Smooth muscle cell (in vitro differentiated cells): ENCODE results near the gene SURF1. TPM values are rescaled to one million over a fixed set of nuclear protein-coding genes. Genes with fewer than 3 reads are reported as not detected.
A peak's percentile ranks its signal among the peaks of the same experiment; 100 is the strongest.

ENCODE experiments used
- DNase-seq: peaks from one replicate; lab custom pipeline; 2025; ENCODE audit not compliant: unreplicated experiment; lab: John Stamatoyannopoulos, UW
- H2AFZ ChIP-seq: fragments of 200-600 bp; sonication (generic); 2 replicates; pipeline ENCODE4 v1.6.0; 2016; ENCODE audit warnings: antibody characterized with exemption, low read depth, mild to moderate bottlenecking
- H3F3A ChIP-seq: fragments of 200-600 bp; sonication (generic); 2 replicates; pipeline ENCODE4 v1.6.0; 2017; ENCODE audit warnings: antibody characterized with exemption, low read depth
- H3K27ac ChIP-seq: fragments of 200-600 bp; sonication (generic); 2 replicates; pipeline ENCODE4 v1.5.1; 2016; ENCODE audit warnings: low read depth, mild to moderate bottlenecking
- H3K27me3 ChIP-seq: fragments of 200-600 bp; sonication (generic); 2 replicates; pipeline ENCODE4 v1.6.1; 2016; ENCODE audit warnings: low read depth, mild to moderate bottlenecking
- H3K36me3 ChIP-seq: fragments of 200-600 bp; sonication (generic); 2 replicates; pipeline ENCODE4 v1.5.1; 2016; ENCODE audit warnings: low read depth
- H3K4me1 ChIP-seq: fragments of 200-600 bp; sonication (generic); 2 replicates; pipeline ENCODE4 v1.5.1; 2016; ENCODE audit warnings: low read depth
- H3K4me2 ChIP-seq: fragments of 200-600 bp; sonication (generic); 2 replicates; pipeline ENCODE4 v1.6.0; 2016; ENCODE audit warnings: mild to moderate bottlenecking
- H3K4me3 ChIP-seq: fragments of 200-600 bp; sonication (generic); 2 replicates; pipeline ENCODE4 v1.5.1; 2016; ENCODE audit warnings: mild to moderate bottlenecking
- H3K79me2 ChIP-seq: fragments of 200-600 bp; sonication (generic); 2 replicates; pipeline ENCODE4 v1.6.0; 2016; ENCODE audit warnings: low read depth, mild to moderate bottlenecking
- H3K9ac ChIP-seq: fragments of 200-600 bp; sonication (generic); 2 replicates; pipeline ENCODE4 v1.6.0; 2016; ENCODE audit warnings: low read depth
- H3K9me3 ChIP-seq: fragments of 200-600 bp; sonication (generic); replicated peaks from 2 replicates; pipeline ENCODE4 v1.5.1; 2016; ENCODE audit warnings: low read depth
- H4K20me1 ChIP-seq: fragments of 200-600 bp; sonication (generic); 2 replicates; pipeline ENCODE4 v1.6.0; 2016; ENCODE audit warnings: low read depth
- CTCF ChIP-seq: fragments of 200-600 bp; sonication (generic); IDR thresholded peaks from 2 replicates; pipeline ENCODE4 v1.5.1; 2017; ENCODE audit warnings: borderline replicate concordance, mild to moderate bottlenecking, antibody characterized with exemption; ENCODE audit not compliant: insufficient read depth, poor library complexity, severe bottlenecking
- WGBS: methylation state at CpG from one replicate; pipeline ENCODE4 v1.1.7; 2016; ENCODE audit warnings: low lambda C conversion rate; 5-methylcytosine and 5-hydroxymethylcytosine counted together
- polyA plus RNA-seq: library from polyadenylated mRNA; unstranded; fragments of >200 nt; fragmentation: Nextera tagmentation; extraction: Ambion mirVana; gene quantifications from 2 replicates; pipeline ENCODE4 v1.2.1, GENCODE V29; 2016
- total RNA-seq: library from RNA; depleted of rRNA; stranded (reverse); fragments of >200 nt; gene quantifications from 2 replicates; pipeline ENCODE4 v1.2.3, GENCODE V29; 2014

Gene SURF1
- total and polyA plus RNA-seq, 2 experiments from 2014 or later, result 33.5 to 60.7 TPM

- Histone ChIP-seq H3K4me1 (peaks cover 17% of the 10 kb centered on the region), H3K4me2 (no peak overlapping the region), H3K79me2 (peaks cover 46% of the 10 kb centered on the region), H3K36me3 (no peaks in the 10 kb centered on the region), H4K20me1 (peaks cover 53% of the 10 kb centered on the region), H3K4me3 (no peak overlapping the region), H3K27me3 (no peaks in the 10 kb centered on the region), H3K9ac (no peak overlapping the region), H3K9me3 (no peaks in the 10 kb centered on the region), H3K27ac (no peak overlapping the region), H3F3A (peaks cover 57% of the 10 kb centered on the region), H2AFZ (no peak overlapping the region)
- TF ChIP-seq CTCF, result peak; percentile 46
- 84% methylated on average over 14 of the region's 14 CpGs for WGBS
- DNase-seq, result no peak
Observed at GRCh38 chr9:133351908-133352634, 4.2 kb downstream of the SURF1 start.

DNA sequence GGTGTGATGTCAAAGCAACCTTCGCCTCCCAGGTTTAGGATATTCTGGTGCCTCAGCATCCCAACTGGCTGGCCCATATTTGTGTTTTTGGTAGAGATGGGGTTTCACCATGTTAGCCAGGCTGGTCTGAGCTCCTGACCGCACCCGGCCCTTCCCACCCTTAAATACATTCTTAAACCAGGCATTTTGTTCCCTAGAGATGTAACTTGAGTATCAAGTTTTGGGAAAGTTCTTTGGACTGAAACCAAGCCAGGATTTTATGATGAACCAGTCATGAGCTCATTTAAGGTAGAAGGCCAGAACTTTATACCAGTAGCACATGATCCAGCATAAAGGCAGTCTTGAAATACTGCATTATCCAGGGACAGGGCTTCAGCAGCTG, 4.8 kb downstream of the SURF1 start:
- H3K4me1 ChIP-seq, result peaks cover 19% of the 10 kb centered on the region
- peaks cover 46% of the 10 kb centered on the region for H3K79me2 ChIP-seq
- no peak overlapping the region for H3K9ac ChIP-seq
- no peaks in the 10 kb centered on the region for H3K27me3 ChIP-seq
- no peak for TF ChIP-seq CTCF
- H3K36me3 ChIP-seq, result no peaks in the 10 kb centered on the region
- H2AFZ ChIP-seq, result no peak overlapping the region
- H3K9me3 ChIP-seq, result no peaks in the 10 kb centered on the region
- no peak overlapping the region for H3K4me2 ChIP-seq
- DNase-seq, result no peak
- H4K20me1 ChIP-seq, result peaks cover 57% of the 10 kb centered on the region
- peak overlapping the region; percentile 97 for H3K27ac ChIP-seq
- 98% methylated on average over 3 of the region's 3 CpGs for WGBS
- H3F3A ChIP-seq, result peaks cover 57% of the 10 kb centered on the region
- H3K4me3 ChIP-seq, result no peak overlapping the region

DNA sequence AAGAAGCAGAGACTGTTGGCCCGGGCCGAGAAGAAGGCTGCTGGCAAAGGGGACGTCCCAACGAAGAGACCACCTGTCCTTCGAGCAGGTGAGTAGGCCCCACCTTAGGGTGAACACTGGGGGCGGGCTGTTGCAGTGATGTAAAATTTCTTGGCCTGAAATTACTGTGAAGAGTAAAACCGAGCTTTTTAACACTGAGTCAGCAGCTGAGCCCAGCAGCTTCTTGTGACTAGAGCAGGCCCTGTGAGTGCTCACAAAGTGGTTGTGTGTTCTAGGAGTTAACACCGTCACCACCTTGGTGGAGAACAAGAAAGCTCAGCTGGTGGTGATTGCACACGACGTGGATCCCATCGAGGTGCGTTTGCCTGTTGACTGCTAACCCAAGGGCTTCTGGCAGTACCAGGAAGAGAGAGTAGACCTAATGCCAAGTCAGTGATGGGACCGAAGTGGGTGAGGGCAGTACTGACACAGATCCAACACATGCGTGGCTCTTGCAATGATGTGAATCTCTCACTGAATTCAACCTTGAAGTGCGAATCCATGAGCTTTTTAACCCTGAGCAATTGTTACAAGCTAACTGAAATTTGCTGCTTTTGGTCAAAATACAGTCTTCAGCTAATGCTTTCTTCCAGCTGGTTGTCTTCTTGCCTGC, 6.2 kb downstream of the SURF1 start:
- Histone ChIP-seq H3K4me2 (peak overlapping the region; percentile 96), H3K79me2 (peaks cover 50% of the 10 kb centered on the region), H3K36me3 (no peaks in the 10 kb centered on the region), H3K27ac (peak overlapping the region; percentile 97), H3K9me3 (no peaks in the 10 kb centered on the region), H3K27me3 (no peaks in the 10 kb centered on the region), H2AFZ (no peak overlapping the region), H3K9ac (peak overlapping the region; percentile 96), H3K4me1 (peaks cover 15% of the 10 kb centered on the region), H3F3A (peaks cover 57% of the 10 kb centered on the region), H4K20me1 (peaks cover 70% of the 10 kb centered on the region), H3K4me3 (peak overlapping the region; percentile 85)
- no peak for TF ChIP-seq CTCF
- no peak for DNase-seq
- WGBS, result 94% methylated on average over 15 of the region's 15 CpGs
